Measurements from ENCODE around the gene PTPRH. TPM values are rescaled to one million over a fixed set of nuclear protein-coding genes. Genes with fewer than 3 reads are reported as not detected.

Gene PTPRH
- total RNA-seq, 1 experiment from 2014 or later = 15.9 TPM

DNA sequence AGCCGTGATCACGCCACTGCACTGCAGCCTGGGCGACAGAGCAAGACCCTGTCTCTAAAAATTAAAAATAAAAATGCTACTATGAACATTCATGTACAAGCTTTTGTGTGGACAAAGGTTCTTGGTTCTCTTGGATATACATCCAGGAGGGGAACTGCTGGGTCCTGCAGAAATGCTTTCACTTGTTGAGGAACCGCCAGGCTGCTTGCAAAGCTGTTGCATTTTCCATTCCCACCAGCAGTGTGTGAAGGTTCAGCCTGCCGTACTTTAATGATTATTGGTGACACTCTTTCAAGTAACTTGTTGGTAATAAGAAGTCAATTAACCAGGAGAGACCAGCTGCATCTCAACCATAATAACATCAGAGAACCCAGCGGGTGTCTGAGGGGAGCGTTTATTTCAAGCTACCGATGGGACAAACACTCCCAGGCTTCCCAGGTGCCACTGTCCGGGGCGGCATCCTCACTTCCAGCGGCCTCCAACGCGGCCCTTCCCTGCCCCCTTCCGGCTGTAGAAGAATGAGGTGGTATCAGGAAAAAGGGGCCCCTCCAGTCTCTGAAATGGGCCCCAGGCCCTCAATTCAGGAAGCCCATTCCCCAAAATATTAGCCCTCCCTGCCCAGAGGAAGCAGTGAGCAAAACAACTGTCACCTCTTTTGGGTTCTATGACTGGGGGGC lies 76.7 kb downstream of the PTPRH start:
- Histone ChIP-seq H3K9ac (ENCODE audit: low read length) (no peak overlapping the region), H2AFZ (ENCODE audit: low read depth, low read length, poor library complexity, severe bottlenecking) (no peak overlapping the region), H3K9me2 (ENCODE audit: insufficient read depth) (no peaks in the 10 kb centered on the region), H3K79me2 (ENCODE audit: insufficient read depth, low read length) (no peaks in the 10 kb centered on the region), H3K9me3 (ENCODE audit: control insufficient read depth in 1 of 2, insufficient read depth in 1 of 2, low read depth in 1 of 2, low read length in 2 of 2) (no peaks in the 10 kb centered on the region), H4K20me1 (ENCODE audit: insufficient read depth) (no peaks in the 10 kb centered on the region), H3K27ac (ENCODE audit: low read depth, low read length) (no peak overlapping the region), H3K36me3 (ENCODE audit: control insufficient read depth in 1 of 2, insufficient read depth in 2 of 2, low read length in 2 of 2) (peaks cover 0 to 13% of the 10 kb centered on the region in 2 experiments; a peak in 2 of 4 replicates), H3K4me3 (replicated peaks in 1 of 2; ENCODE audit: low read depth in 1 of 2, low read length in 2 of 2) (no peak overlapping the region), H3K4me1 (ENCODE audit: control insufficient read depth in 1 of 2, insufficient read depth in 2 of 2, low read length in 2 of 2) (0 out of 4 replicates have a peak, but pooled peaks cover 0 to 3% of the 10 kb centered on the region in 2 experiments), H3K4me2 (ENCODE audit: low read length) (no peak overlapping the region), H3K27me3 (ENCODE audit: insufficient read depth, low read length) (no peaks in the 10 kb centered on the region)
- DNase-seq (ENCODE audit: low read depth, low spot score) = no peak
- no TSS peak for BruUV-seq (replicated peaks)
- ChIA-PET CTCF (no interaction called here), RAD21 (ENCODE audit: low non-redundant PET in 1 of 2, low total read pairs in 2 of 2, uncharacterized antibody in 2 of 2, unreplicated experiment in 2 of 2) (no interaction called here), POLR2A (no interaction called here)
- intact Hi-C loops (cut with micrococcal nuclease) = no loop called here
- ATAC-seq = no peak
- TF ChIP-seq FOSL1 (IDR thresholded peaks at IDR 0.05; ENCODE audit: low read depth) (no peak), ZBTB33 (IDR thresholded peaks at IDR 0.05; ENCODE audit: extremely low read depth, insufficient replicate concordance, low read length) (no peak), SP1 (IDR thresholded peaks at IDR 0.05; ENCODE audit: low read depth) (no peak), CBX3 (IDR thresholded peaks at IDR 0.05; ENCODE audit: low read depth) (no peak), POLR2AphosphoS5 (IDR thresholded peaks at IDR 0.05; ENCODE audit: low read depth, low read length) (no peak), EZH2phosphoT487 (IDR thresholded peaks at IDR 0.05; ENCODE audit: borderline replicate concordance) (no peak)
- TF ChIP-seq, protein P1, sequence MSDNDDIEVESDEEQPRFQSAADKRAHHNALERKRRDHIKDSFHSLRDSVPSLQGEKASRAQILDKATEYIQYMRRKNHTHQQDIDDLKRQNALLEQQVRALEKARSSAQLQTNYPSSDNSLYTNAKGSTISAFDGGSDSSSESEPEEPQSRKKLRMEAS (IDR thresholded peaks at IDR 0.05) = no peak
